Astrocyte (in vitro differentiated cells and primary cell): ENCODE measurements around the gene GZMM. TPM values are rescaled to one million over a fixed set of nuclear protein-coding genes. Genes with fewer than 3 reads are reported as not detected.

Source experiments
- DNase-seq: peaks from one replicate; pipeline ENCODE4 v3.0.0-alpha.2; 2010; ENCODE audit warnings: low read depth
- FAIRE-seq: peaks from 2 replicates; lab custom pipeline; 2011; peaks lifted over from hg19 to GRCh38; lab: Jason Lieb, UNC
- H2AFZ ChIP-seq: 2 replicates; pipeline ENCODE4 v1.6.0; 2012; ENCODE audit warnings: low read depth, low read length, inconsistent platforms
- H3K27ac ChIP-seq: 2 replicates; pipeline ENCODE4 v1.5.1; 2011; ENCODE audit warnings: low read depth, low read length, inconsistent platforms
- H3K27me3 ChIP-seq: 2 replicates; pipeline ENCODE4 v1.6.0; 2011; ENCODE audit warnings: low read length, inconsistent platforms; ENCODE audit not compliant: insufficient read depth
- H3K36me3 ChIP-seq: 2 replicates; pipeline ENCODE4 v1.5.1; 2011; ENCODE audit warnings: low read length, inconsistent platforms; ENCODE audit not compliant: insufficient read depth
- H3K4me1 ChIP-seq: 2 replicates; pipeline ENCODE4 v1.5.1; 2011; ENCODE audit warnings: low read length, inconsistent platforms; ENCODE audit not compliant: insufficient read depth
- H3K4me2 ChIP-seq: 2 replicates; pipeline ENCODE4 v1.6.0; 2012; ENCODE audit warnings: low read length, inconsistent platforms
- H3K4me3 ChIP-seq: 2 replicates; pipeline ENCODE4 v1.5.1; 2011; ENCODE audit warnings: low read depth, mild to moderate bottlenecking, low read length, inconsistent platforms; ENCODE audit not compliant: insufficient read depth
- H3K79me2 ChIP-seq: 2 replicates; pipeline ENCODE4 v1.6.0; 2012; ENCODE audit warnings: mild to moderate bottlenecking, low read length, inconsistent platforms; ENCODE audit not compliant: insufficient read depth
- H3K9ac ChIP-seq: 2 replicates; pipeline ENCODE4 v1.6.0; 2012; ENCODE audit warnings: mild to moderate bottlenecking, low read length, inconsistent platforms
- H3K9me3 ChIP-seq: 2 replicates; pipeline ENCODE4 v1.5.1; 2012; ENCODE audit warnings: low read depth, mild to moderate bottlenecking, low read length, inconsistent platforms; ENCODE audit not compliant: insufficient read depth
- H4K20me1 ChIP-seq: 2 replicates; pipeline ENCODE4 v1.6.0; 2012; ENCODE audit warnings: low read length, inconsistent platforms; ENCODE audit not compliant: insufficient read depth
- H3K27ac Mint-ChIP-seq: one replicate; pipeline ENCODE4 v1.8.0; 2021; ENCODE audit warnings: mild to moderate bottlenecking, mixed read lengths; ENCODE audit not compliant: unreplicated experiment
- H3K27me3 Mint-ChIP-seq: one replicate; pipeline ENCODE4 v1.8.0; 2021; ENCODE audit warnings: low read depth, mixed read lengths; ENCODE audit not compliant: unreplicated experiment
- H3K36me3 Mint-ChIP-seq: one replicate; pipeline ENCODE4 v1.8.0; 2021; ENCODE audit warnings: low read depth, mixed read lengths; ENCODE audit not compliant: unreplicated experiment
- H3K4me1 Mint-ChIP-seq: one replicate; pipeline ENCODE4 v1.8.0; 2021; ENCODE audit warnings: low read depth, mixed read lengths; ENCODE audit not compliant: unreplicated experiment
- H3K4me3 Mint-ChIP-seq: one replicate; pipeline ENCODE4 v1.8.0; 2021; ENCODE audit warnings: mild to moderate bottlenecking, moderate library complexity, mixed read lengths; ENCODE audit not compliant: unreplicated experiment
- H3K9me3 Mint-ChIP-seq: one replicate; pipeline ENCODE4 v1.8.0; 2021; ENCODE audit warnings: mild to moderate bottlenecking, mixed read lengths; ENCODE audit not compliant: unreplicated experiment
- CTCF ChIP-seq: IDR thresholded peaks from 2 replicates; pipeline ENCODE4 v1.5.1; 2011; ENCODE audit warnings: low read depth, mild to moderate bottlenecking, inconsistent platforms, low read length, moderate library complexity; ENCODE audit not compliant: insufficient read depth
- EZH2 ChIP-seq: IDR thresholded peaks from 2 replicates; pipeline ENCODE4 v1.6.1; 2012; ENCODE audit warnings: mild to moderate bottlenecking, low read length, inconsistent platforms; ENCODE audit not compliant: insufficient read depth
- total RNA-seq: library from RNA; stranded (reverse); gene quantifications from 2 replicates; pipeline ENCODE4 v1.2.1, GENCODE V29; 2021

The GZMM gene
- total RNA-seq, 1 donor from 2014 or later = 0.70 TPM

- peaks cover 3% of the 10 kb centered on the region for H3K9me3 Mint-ChIP-seq
- no peak for FAIRE-seq
- H3K9ac ChIP-seq = peak overlapping the region; percentile 97
- peak overlapping the region; percentile 92 for H3K4me2 ChIP-seq
- H3K4me3 ChIP-seq = peak overlapping the region; percentile 89
- no peak for DNase-seq
- H3K27ac Mint-ChIP-seq = peak overlapping the region; percentile 85
- H3K27me3 Mint-ChIP-seq = no peaks in the 10 kb centered on the region
- peaks cover 49% of the 10 kb centered on the region for H4K20me1 ChIP-seq
- no peak for TF ChIP-seq EZH2
- TF ChIP-seq CTCF = no peak
- H3K4me3 Mint-ChIP-seq = peak overlapping the region; percentile 91
- no peaks in the 10 kb centered on the region for H3K9me3 ChIP-seq
- no peaks in the 10 kb centered on the region for H3K36me3 Mint-ChIP-seq
- H3K79me2 ChIP-seq = peaks cover 55% of the 10 kb centered on the region
- peaks cover 43% of the 10 kb centered on the region for H3K4me1 ChIP-seq
- H3K4me1 Mint-ChIP-seq = peaks cover 20% of the 10 kb centered on the region
- no peak overlapping the region for H2AFZ ChIP-seq
- H3K27me3 ChIP-seq = no peaks in the 10 kb centered on the region
- peak overlapping the region; percentile 83 for H3K27ac ChIP-seq
- H3K36me3 ChIP-seq = no peaks in the 10 kb centered on the region
Measured at GRCh38 chr19:572743-573518, 29.1 kb downstream of the GZMM start.

- H2AFZ ChIP-seq = no peak overlapping the region
- no peaks in the 10 kb centered on the region for H3K36me3 ChIP-seq
Measured at GRCh38 chr19:573519-573825, 29.6 kb downstream of the GZMM start.

More at GRCh38 chr19:573519-573825, 29.6 kb downstream of the GZMM start:
- H3K9me3 Mint-ChIP-seq = peaks cover 3% of the 10 kb centered on the region
- no peak for DNase-seq
- Histone ChIP-seq H3K4me1 (peaks cover 43% of the 10 kb centered on the region), H4K20me1 (peaks cover 54% of the 10 kb centered on the region), H3K9ac (peak overlapping the region; percentile 97), H3K4me3 (peak overlapping the region; percentile 89), H3K9me3 (no peaks in the 10 kb centered on the region), H3K4me2 (peak overlapping the region; percentile 92), H3K79me2 (peaks cover 60% of the 10 kb centered on the region), H3K27ac (peak overlapping the region; percentile 83), H3K27me3 (no peaks in the 10 kb centered on the region)
- peaks cover 21% of the 10 kb centered on the region for H3K4me1 Mint-ChIP-seq
- FAIRE-seq = no peak
- H3K36me3 Mint-ChIP-seq = no peaks in the 10 kb centered on the region
- H3K4me3 Mint-ChIP-seq = peak overlapping the region; percentile 91
- H3K27ac Mint-ChIP-seq = peak overlapping the region; percentile 85
- no peaks in the 10 kb centered on the region for H3K27me3 Mint-ChIP-seq
- TF ChIP-seq EZH2 (no peak), CTCF (no peak)
